ENCODE measurements around the gene SNX24.
A peak's percentile ranks its signal among the peaks of the same experiment; 100 is the strongest.
"Not testable (repeated sequence)": the region's sequence is repeated elsewhere in the genome, so short reads cannot be mapped to it uniquely, and the experiment has no call there.

SNX24 gene

GRCh38 chr5:122845229-122846050 lies at the start of gene SNX24:
TSS of gene SNX24 (plus strand) at chr5:122845613. CDS start at chr5:122845634, 21 bp downstream.
- ATAC-seq (peak; percentile 88), DNase-seq (peak; percentile 74)

GRCh38 chr5:122805481-122805880 lies 39.9 kb upstream of the SNX24 start:
- ATAC-seq (no peak), DNase-seq (no peak)

- ATAC-seq = no peak
Measured at GRCh38 chr5:122810405-122810804, 35.0 kb upstream of the SNX24 start.

GRCh38 chr5:122815218-122815767 lies 30.1 kb upstream of the SNX24 start:
- DNase-seq (no peak), ATAC-seq (no peak)

More at GRCh38 chr5:122810405-122810804, 35.0 kb upstream of the SNX24 start:
- DNase-seq = no peak

GRCh38 chr5:122816756-122817155 lies 28.7 kb upstream of the SNX24 start:
- DNase-seq (no peak), ATAC-seq (no peak)

GRCh38 chr5:122831984-122832383 lies 13.4 kb upstream of the SNX24 start:
- DNase-seq = no peak
- no peak for ATAC-seq

GRCh38 chr5:122835681-122836080 lies 9.7 kb upstream of the SNX24 start:
- DNase-seq (no peak), ATAC-seq (no peak)

- DNase-seq = no peak
- no peak for ATAC-seq
Measured at GRCh38 chr5:122836947-122837346, 8.5 kb upstream of the SNX24 start.

GRCh38 chr5:122839731-122840130 lies 5.7 kb upstream of the SNX24 start:
- no peak for DNase-seq

GRCh38 chr5:122842016-122842580 lies 3.3 kb upstream of the SNX24 start:
- ATAC-seq = no peak

More at GRCh38 chr5:122839731-122840130, 5.7 kb upstream of the SNX24 start:
- ATAC-seq = no peak

GRCh38 chr5:122844136-122844909 lies 1.1 kb upstream of the SNX24 start:
- ATAC-seq (no peak), DNase-seq (no peak)

More at GRCh38 chr5:122842016-122842580, 3.3 kb upstream of the SNX24 start:
- no peak for DNase-seq

- DNase-seq (peak; percentile 22), ATAC-seq (peak; percentile 11)
Measured at GRCh38 chr5:122844910-122845228, 544 bp upstream of the SNX24 start.

- ATAC-seq (no peak), DNase-seq (no peak)
Measured at GRCh38 chr5:122846051-122846550, 688 bp downstream of the SNX24 start.

- ATAC-seq = no peak
- DNase-seq = no peak
Measured at GRCh38 chr5:122847687-122848081, 2.3 kb downstream of the SNX24 start.

GRCh38 chr5:122849771-122850170 lies 4.4 kb downstream of the SNX24 start:
- ATAC-seq (no peak), DNase-seq (no peak)

- DNase-seq, ATAC-seq: not testable (repeated sequence)
Measured at GRCh38 chr5:122857538-122857937, 12.1 kb downstream of the SNX24 start.

- ATAC-seq (no peak), DNase-seq (no peak)
Measured at GRCh38 chr5:122858451-122858850, 13.0 kb downstream of the SNX24 start.

- ATAC-seq = no peak
Measured at GRCh38 chr5:122863240-122863639, 17.8 kb downstream of the SNX24 start.

GRCh38 chr5:122863721-122864120 lies 18.3 kb downstream of the SNX24 start:
- DNase-seq = no peak
- no peak for ATAC-seq

More at GRCh38 chr5:122863240-122863639, 17.8 kb downstream of the SNX24 start:
- no peak for DNase-seq

GRCh38 chr5:122864400-122864799 lies 19.0 kb downstream of the SNX24 start:
- DNase-seq (no peak), ATAC-seq (peak; percentile 43)

- DNase-seq = no peak
- no peak for ATAC-seq
Measured at GRCh38 chr5:122864842-122865241, 19.4 kb downstream of the SNX24 start.

GRCh38 chr5:122870219-122870856 lies 24.9 kb downstream of the SNX24 start:
- DNase-seq = no peak
- no peak for ATAC-seq
